IMR-90 (cell line): ENCODE measurements around the gene AMIGO3. TPM values are rescaled to one million over a fixed set of nuclear protein-coding genes. Genes with fewer than 3 reads are reported as not detected.

ENCODE experiments used
- ATAC-seq: fragments of 200-7000 bp; cut with Tn5 transposase; 2 replicates; pipeline ENCODE4 v1.9.1; 2020; ENCODE audit warnings: low read depth, mild to moderate bottlenecking, moderate library complexity
- BruUV-seq: library from RNA; stranded (reverse); fragments of 400-500 nt; replicated peaks from 2 replicates; lab custom pipeline; 2021; lab: Mats Ljungman, UMichigan
- CTCF ChIA-PET: fragments of 300-600 bp; formaldehyde crosslinking; extraction: SDS; loops from one replicate; lab custom pipeline; 2021; ENCODE audit warnings: antibody characterized with exemption; lab: Yijun Ruan, JAX
- POLR2A ChIA-PET: fragments of 300-600 bp; sonication (Branson Sonifier 250); formaldehyde crosslinking; loops from one replicate; lab custom pipeline; 2022; ENCODE audit warnings: antibody characterized with exemption; ENCODE audit not compliant: unreplicated experiment; lab: Charles Lee
- DNase-seq: peaks from one replicate; pipeline ENCODE4 v3.0.0; 2013
- H2AFZ ChIP-seq: replicated peaks from 2 replicates; pipeline ENCODE3; 2013; ENCODE audit warnings: low read length, mild to moderate bottlenecking; ENCODE audit not compliant: poor library complexity
- H2AK5ac ChIP-seq: 2 replicates; pipeline ENCODE4 v1.6.1; 2013; ENCODE audit warnings: low read depth, low read length, inconsistent platforms
- H2AK9ac ChIP-seq: replicated peaks from 2 replicates; pipeline ENCODE3; 2013; ENCODE audit warnings: mild to moderate bottlenecking, low read depth, low read length, moderate library complexity; ENCODE audit not compliant: poor library complexity
- H2BK120ac ChIP-seq: 2 replicates; pipeline ENCODE4 v1.6.1; 2013; ENCODE audit warnings: low read depth, low read length, inconsistent platforms
- H2BK15ac ChIP-seq: 3 replicates; pipeline ENCODE4 v1.6.1; 2013; ENCODE audit warnings: low read depth, low read length, inconsistent platforms
- H2BK20ac ChIP-seq: 2 replicates; pipeline ENCODE4 v1.6.1; 2013; ENCODE audit warnings: low read depth, mild to moderate bottlenecking, inconsistent platforms, low read length, moderate library complexity
- H2BK5ac ChIP-seq: 2 replicates; pipeline ENCODE4 v1.6.1; 2013; ENCODE audit warnings: mild to moderate bottlenecking, low read depth, low read length, inconsistent platforms; ENCODE audit not compliant: poor library complexity, severe bottlenecking
- H3K14ac ChIP-seq: replicated peaks from 2 replicates; pipeline ENCODE4 v1.6.1; 2013; ENCODE audit warnings: low read depth, low read length, inconsistent platforms
- H3K18ac ChIP-seq: 2 replicates; pipeline ENCODE4 v1.6.1; 2013; ENCODE audit warnings: low read depth, low read length, control low read depth
- H3K23ac ChIP-seq: 2 replicates; pipeline ENCODE4 v1.6.1; 2013; ENCODE audit warnings: low read depth, low read length, inconsistent platforms
- H3K27ac ChIP-seq: 2 replicates; pipeline ENCODE4 v1.5.1; 2013; ENCODE audit warnings: mild to moderate bottlenecking, control low read depth, low read length; ENCODE audit not compliant: insufficient read depth
- H3K27me3 ChIP-seq: 2 replicates; pipeline ENCODE4 v1.6.1; 2013; ENCODE audit warnings: low read length; ENCODE audit not compliant: control insufficient read depth, insufficient read depth
- H3K36me3 ChIP-seq: 2 replicates; pipeline ENCODE4 v1.6.1; 2013; ENCODE audit warnings: low read length, mixed read lengths; ENCODE audit not compliant: control insufficient read depth, insufficient read depth
- H3K4ac ChIP-seq: 2 replicates; pipeline ENCODE4 v1.6.1; 2013; ENCODE audit warnings: low read depth, low read length, inconsistent platforms
- H3K4me1 ChIP-seq: 2 replicates; pipeline ENCODE4 v1.6.1; 2013; ENCODE audit warnings: low read length, mixed read lengths; ENCODE audit not compliant: control insufficient read depth, insufficient read depth
- H3K4me2 ChIP-seq: 2 replicates; pipeline ENCODE4 v1.6.1; 2013; ENCODE audit warnings: low read depth, mild to moderate bottlenecking, control low read depth, low read length, moderate library complexity
- H3K4me3 ChIP-seq: 2 replicates; pipeline ENCODE4 v1.5.1; 2013; ENCODE audit warnings: low read depth, mild to moderate bottlenecking, control low read depth, low read length, moderate library complexity; ENCODE audit not compliant: insufficient read depth
- H3K56ac ChIP-seq: 2 replicates; pipeline ENCODE4 v1.6.1; 2013; ENCODE audit warnings: low read length, inconsistent platforms; ENCODE audit not compliant: insufficient read depth; ENCODE audit errors: extremely low read depth
- H3K79me1 ChIP-seq, 2 experiments: 2 replicates each; pipeline ENCODE4 v1.6.1; 2013; ENCODE audit warnings: low read length in 2 of 2, inconsistent platforms in 1 of 2, low read depth in 1 of 2
- H3K9ac ChIP-seq: 2 replicates; pipeline ENCODE4 v1.6.1; 2013; ENCODE audit warnings: low read depth, low read length, control low read depth
- H3K9me1 ChIP-seq: 2 replicates; pipeline ENCODE4 v1.6.1; 2013; ENCODE audit warnings: low read length, inconsistent platforms; ENCODE audit not compliant: insufficient read depth
- H3K9me3 ChIP-seq: 2 replicates; pipeline ENCODE4 v1.6.1; 2013; ENCODE audit warnings: low read length; ENCODE audit not compliant: control insufficient read depth, insufficient read depth
- H4K20me1 ChIP-seq: 2 replicates; pipeline ENCODE4 v1.6.1; 2013; ENCODE audit warnings: low read length, inconsistent platforms; ENCODE audit not compliant: insufficient read depth
- H4K5ac ChIP-seq: 2 replicates; pipeline ENCODE4 v1.6.1; 2013; ENCODE audit warnings: mild to moderate bottlenecking, low read depth, low read length, control low read depth
- H4K8ac ChIP-seq, 2 experiments: 2 replicates each; pipeline ENCODE4 v1.6.1; 2013; ENCODE audit warnings: low read depth in 2 of 2, low read length in 2 of 2, control low read depth in 1 of 2, inconsistent platforms in 1 of 2
- H4K91ac ChIP-seq: 2 replicates; pipeline ENCODE4 v1.6.1; 2013; ENCODE audit warnings: low read depth, low read length, inconsistent platforms; ENCODE audit not compliant: insufficient read depth
- MAZ ChIP-seq: IDR thresholded peaks from 2 replicates; pipeline ENCODE4 v1.6.1; 2012; ENCODE audit warnings: low read depth, mild to moderate bottlenecking, low read length, improper control_type of control experiment, moderate library complexity, borderline replicate concordance
- MXI1 ChIP-seq: IDR thresholded peaks from 2 replicates; pipeline ENCODE4 v1.6.1; 2012; ENCODE audit warnings: low read depth, mild to moderate bottlenecking, low read length, moderate library complexity, borderline replicate concordance
- RFX5 ChIP-seq: IDR thresholded peaks from 2 replicates; pipeline ENCODE4 v1.8.0; 2012; ENCODE audit warnings: low read depth, mild to moderate bottlenecking, low read length, moderate library complexity
- SMC3 ChIP-seq: fragments of 150-350 bp; IDR thresholded peaks from 2 replicates; pipeline ENCODE4 v1.6.1; 2016; ENCODE audit warnings: low read depth, mild to moderate bottlenecking, antibody characterized with exemption, low read length, moderate library complexity
- WGBS, 2 experiments: methylation state at CpG; one replicate each; pipeline versions ENCODE4 v1.1.5 to v1.1.7; 2013; ENCODE audit warnings: missing lambda C conversion rate in 2 of 2; ENCODE audit not compliant: insufficient read length in 1 of 2; ENCODE audit errors: extremely low coverage in 2 of 2; 5-methylcytosine and 5-hydroxymethylcytosine counted together
- dilution Hi-C: fragments of 300-500 bp; cut with HindIII; formaldehyde crosslinking; loops from one replicate; pipeline ENCODE4 v1.14.3; 2018; ENCODE audit warnings: low sequenced_read_pairs; ENCODE audit not compliant: unreplicated experiment
- in situ Hi-C: fragments of 300-500 bp; cut with MboI; formaldehyde crosslinking; loops from 3 replicates; pipeline ENCODE4 v1.14.3; 2019; ENCODE audit warnings: low sequenced_read_pairs, inconsistent platforms, mixed read lengths
- intact Hi-C: fragments of 100-400 bp; cut with micrococcal nuclease; formaldehyde crosslinking; loops from 2 replicates; pipeline ENCODE4 v1.10.0; 2022
- polyA plus RNA-seq, 3 experiments: library from polyadenylated mRNA; depleted of rRNA; stranded (reverse); fragments of >200 nt; gene quantifications; 2 replicates each; pipeline ENCODE4 v1.2.3, GENCODE V29; 2012; ENCODE audit warnings: low replicate concordance in 1 of 3
- total RNA-seq: library from RNA; depleted of rRNA; stranded (reverse); fragments of >200 nt; gene quantifications from 2 replicates; pipeline ENCODE4 v1.2.3, GENCODE V29; 2012

AMIGO3 gene
- total and polyA plus RNA-seq, 2 of the 4 experiments (the other 2 are of a cell fraction): 1.5 TPM; not detected in 1

DNA sequence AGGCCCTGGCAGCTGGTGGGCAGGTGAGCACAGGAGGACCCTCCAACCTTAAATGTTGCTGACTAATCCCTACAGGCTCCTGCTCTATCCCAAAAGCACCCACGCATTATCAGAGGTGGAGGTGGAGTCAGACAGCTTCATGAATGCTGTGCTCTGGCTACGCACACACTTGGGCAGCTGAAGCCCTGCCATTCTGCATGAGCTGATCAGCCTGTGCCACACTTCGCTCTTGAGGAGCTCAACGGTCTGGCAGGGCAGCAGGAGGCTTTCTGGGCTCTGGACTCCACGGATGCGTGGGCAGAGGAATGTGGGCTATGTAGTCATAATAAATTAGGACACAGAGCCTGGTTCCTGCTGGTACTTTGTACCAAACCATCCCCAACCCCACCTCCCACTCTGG lies 36.3 kb downstream of the AMIGO3 start:
- Histone ChIP-seq H3K14ac (no peak overlapping the region), H3K18ac (no peak overlapping the region), H3K4me2 (no peak overlapping the region), H4K91ac (no peak overlapping the region), H3K4me1 (no peaks in the 10 kb centered on the region), H3K36me3 (peaks cover 57% of the 10 kb centered on the region), H4K5ac (no peak overlapping the region), H3K9me1 (no peaks in the 10 kb centered on the region), H3K23ac (no peak overlapping the region), H2AK5ac (no peak overlapping the region), H3K56ac (no peak overlapping the region), H3K4me3 (no peak overlapping the region), H2BK120ac (no peak overlapping the region), H3K79me1 (peaks cover 5 to 8% of the 10 kb centered on the region in 2 experiments; a peak in 1 of 4 replicates), H2BK5ac (no peak overlapping the region), H4K20me1 (no peaks in the 10 kb centered on the region; the same call in 1 of the 2 replicates), H2AK9ac (no peak overlapping the region), H2AFZ (peak overlapping the region; percentile 32), H2BK20ac (no peak overlapping the region), H3K4ac (no peak overlapping the region), H3K27me3 (no peaks in the 10 kb centered on the region), H3K27ac (no peak overlapping the region), H3K9me3 (no peaks in the 10 kb centered on the region), H2BK15ac (no peak overlapping the region), H4K8ac (no peak overlapping the region), H3K9ac (no peak overlapping the region)
- intact Hi-C loops (no loop called here), in situ Hi-C loops (no loop called here), dilution Hi-C loops (no loop called here)
- DNase-seq (no peak), ATAC-seq (no peak)
- BruUV-seq: no TSS peak
- no CpG with 5 or more reads among the region's 6 CpGs for WGBS, 2 experiments
- TF ChIP-seq MXI1: no peak
- TF ChIP-seq SMC3: no peak
- no peak for TF ChIP-seq MAZ
- no peak for TF ChIP-seq RFX5
- CTCF ChIA-PET: no interaction called here
- POLR2A ChIA-PET: no interaction called here
